ENCODE results near the gene VPS51. TPM values are rescaled to one million over a fixed set of nuclear protein-coding genes. Genes with fewer than 3 reads are reported as not detected.

VPS51 gene
- total RNA-seq, 1 donor from 2014 or later, result 41.4 TPM

DNA sequence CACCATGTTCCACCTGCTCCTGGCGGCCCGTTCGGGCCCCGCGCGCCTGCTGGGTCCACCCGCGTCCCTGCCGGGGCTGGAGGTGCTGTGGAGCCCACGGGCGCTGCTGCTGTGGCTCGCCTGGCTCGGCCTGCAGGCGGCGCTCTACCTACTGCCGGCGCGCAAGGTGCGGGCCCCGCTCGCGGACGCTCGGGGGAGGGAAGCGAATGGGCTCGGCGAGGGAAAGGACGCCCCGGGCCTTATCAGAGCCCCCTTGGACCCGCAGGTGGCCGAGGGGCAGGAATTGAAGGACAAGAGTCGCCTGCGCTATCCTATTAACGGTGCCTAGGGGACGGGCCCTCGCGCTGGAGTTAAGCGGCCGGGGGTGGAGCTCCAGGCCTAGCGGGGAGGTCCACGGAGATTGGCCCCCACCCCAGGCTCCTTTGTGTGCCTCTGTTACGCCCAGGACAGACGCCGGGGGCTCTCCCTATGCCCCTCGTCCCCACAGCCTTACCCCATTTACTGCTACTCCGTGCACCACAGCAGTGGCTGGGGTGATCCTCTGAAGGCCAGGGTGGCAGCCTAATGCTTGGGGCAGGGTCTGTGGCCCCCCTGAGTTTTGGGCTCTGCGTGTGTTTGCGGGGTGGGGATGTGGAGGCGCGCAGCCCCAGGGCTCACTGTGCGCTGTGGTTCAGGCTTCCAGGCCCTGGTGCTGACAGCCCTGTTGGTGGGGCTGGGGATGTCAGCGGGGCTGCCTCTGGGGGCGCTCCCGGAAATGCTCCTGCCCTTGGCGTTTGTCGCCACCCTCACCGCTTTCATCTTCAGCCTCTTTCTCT, 16.7 kb downstream of the VPS51 start:
- FAIRE-seq, result no peak
- Histone ChIP-seq H3K4me1 (ENCODE audit: insufficient read depth, low read length) (peaks cover 34% of the 10 kb centered on the region), H3K36me3 (ENCODE audit: insufficient read depth, low read length) (no peaks in the 10 kb centered on the region), H3K9ac (ENCODE audit: low read length) (peak overlapping the region; percentile 74), H3K27me3 (ENCODE audit: insufficient read depth, low read length) (no peaks in the 10 kb centered on the region), H3K79me2 (ENCODE audit: insufficient read depth, low read length) (peaks cover 23% of the 10 kb centered on the region), H3K27ac (ENCODE audit: low read depth, low read length) (no peak overlapping the region), H4K20me1 (ENCODE audit: insufficient read depth, low read length) (peaks cover 21% of the 10 kb centered on the region), H3K4me2 (ENCODE audit: low read length) (peak overlapping the region; percentile 96), H3K9me3 (ENCODE audit: insufficient read depth, low read depth, low read length) (no peaks in the 10 kb centered on the region), H2AFZ (ENCODE audit: low read depth, low read length) (no peak overlapping the region), H3K4me3 (ENCODE audit: insufficient read depth, low read depth, low read length) (peak overlapping the region; percentile 53)
- Mint-ChIP-seq H3K9me3 (ENCODE audit: unreplicated experiment) (no peaks in the 10 kb centered on the region), H3K27ac (ENCODE audit: unreplicated experiment) (peak overlapping the region; percentile 67), H3K36me3 (ENCODE audit: low read depth, unreplicated experiment) (peaks cover 7% of the 10 kb centered on the region), H3K4me1 (ENCODE audit: low read depth, unreplicated experiment) (peaks cover 4% of the 10 kb centered on the region), H3K4me3 (ENCODE audit: unreplicated experiment) (peak overlapping the region; percentile 82), H3K27me3 (ENCODE audit: low read depth, unreplicated experiment) (no peaks in the 10 kb centered on the region)
- TF ChIP-seq, protein P1, sequence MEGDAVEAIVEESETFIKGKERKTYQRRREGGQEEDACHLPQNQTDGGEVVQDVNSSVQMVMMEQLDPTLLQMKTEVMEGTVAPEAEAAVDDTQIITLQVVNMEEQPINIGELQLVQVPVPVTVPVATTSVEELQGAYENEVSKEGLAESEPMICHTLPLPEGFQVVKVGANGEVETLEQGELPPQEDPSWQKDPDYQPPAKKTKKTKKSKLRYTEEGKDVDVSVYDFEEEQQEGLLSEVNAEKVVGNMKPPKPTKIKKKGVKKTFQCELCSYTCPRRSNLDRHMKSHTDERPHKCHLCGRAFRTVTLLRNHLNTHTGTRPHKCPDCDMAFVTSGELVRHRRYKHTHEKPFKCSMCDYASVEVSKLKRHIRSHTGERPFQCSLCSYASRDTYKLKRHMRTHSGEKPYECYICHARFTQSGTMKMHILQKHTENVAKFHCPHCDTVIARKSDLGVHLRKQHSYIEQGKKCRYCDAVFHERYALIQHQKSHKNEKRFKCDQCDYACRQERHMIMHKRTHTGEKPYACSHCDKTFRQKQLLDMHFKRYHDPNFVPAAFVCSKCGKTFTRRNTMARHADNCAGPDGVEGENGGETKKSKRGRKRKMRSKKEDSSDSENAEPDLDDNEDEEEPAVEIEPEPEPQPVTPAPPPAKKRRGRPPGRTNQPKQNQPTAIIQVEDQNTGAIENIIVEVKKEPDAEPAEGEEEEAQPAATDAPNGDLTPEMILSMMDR (IDR thresholded peaks at IDR 0.05; ENCODE audit: insufficient read depth, low read depth, low read length), result peak; percentile 19
- no peak for TF ChIP-seq EZH2 (IDR thresholded peaks at IDR 0.05; ENCODE audit: insufficient read depth, low read length)
- DNase-seq (ENCODE audit: low read depth), result no peak

DNA sequence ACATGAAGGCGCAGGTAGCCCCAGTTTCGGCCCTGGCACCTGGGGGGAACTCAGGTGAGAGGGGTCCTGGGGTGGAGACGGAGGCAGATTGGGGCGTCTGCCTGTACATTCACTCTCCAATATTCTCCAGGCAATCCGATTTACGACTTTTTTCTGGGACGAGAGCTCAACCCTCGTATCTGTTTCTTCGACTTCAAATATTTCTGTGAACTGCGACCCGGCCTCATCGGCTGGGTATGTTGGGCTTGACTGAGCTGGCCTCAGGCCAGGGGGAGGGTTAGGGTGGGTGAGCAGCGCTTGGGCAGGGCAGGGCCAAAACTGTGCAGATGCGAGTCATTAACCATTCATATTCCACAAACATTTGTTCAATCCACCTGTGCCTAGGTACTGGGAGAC, 17.3 kb downstream of the VPS51 start:
- H3K4me3 ChIP-seq (ENCODE audit: insufficient read depth, low read depth, low read length), result no peak overlapping the region

More for the DNA sequence above, 17.3 kb downstream of the VPS51 start:
- Mint-ChIP-seq H3K27me3 (ENCODE audit: low read depth, unreplicated experiment) (no peaks in the 10 kb centered on the region), H3K36me3 (ENCODE audit: low read depth, unreplicated experiment) (peaks cover 8% of the 10 kb centered on the region), H3K4me1 (ENCODE audit: low read depth, unreplicated experiment) (peaks cover 6% of the 10 kb centered on the region), H3K27ac (ENCODE audit: unreplicated experiment) (peak overlapping the region; percentile 67), H3K4me3 (ENCODE audit: unreplicated experiment) (peak overlapping the region; percentile 82), H3K9me3 (ENCODE audit: unreplicated experiment) (no peaks in the 10 kb centered on the region)
- Histone ChIP-seq H3K9me3 (ENCODE audit: insufficient read depth, low read depth, low read length) (no peaks in the 10 kb centered on the region), H3K27ac (ENCODE audit: low read depth, low read length) (no peak overlapping the region), H3K4me2 (ENCODE audit: low read length) (peak overlapping the region; percentile 96), H3K79me2 (ENCODE audit: insufficient read depth, low read length) (peaks cover 23% of the 10 kb centered on the region), H2AFZ (ENCODE audit: low read depth, low read length) (no peak overlapping the region), H3K4me1 (ENCODE audit: insufficient read depth, low read length) (peaks cover 34% of the 10 kb centered on the region), H4K20me1 (ENCODE audit: insufficient read depth, low read length) (peaks cover 22% of the 10 kb centered on the region), H3K9ac (ENCODE audit: low read length) (peak overlapping the region; percentile 74), H3K27me3 (ENCODE audit: insufficient read depth, low read length) (no peaks in the 10 kb centered on the region), H3K36me3 (ENCODE audit: insufficient read depth, low read length) (no peaks in the 10 kb centered on the region)
- DNase-seq (ENCODE audit: low read depth), result no peak
- TF ChIP-seq, protein P1 (IDR thresholded peaks at IDR 0.05; ENCODE audit: insufficient read depth, low read depth, low read length), result no peak
- TF ChIP-seq EZH2 (IDR thresholded peaks at IDR 0.05; ENCODE audit: insufficient read depth, low read length), result no peak
- no peak for FAIRE-seq
